Left ventricle myocardium superior (tissue), 1 donor: ENCODE results near the gene LRRC1. TPM values are rescaled to one million over a fixed set of nuclear protein-coding genes. Genes with fewer than 3 reads are reported as not detected.

Experiments used
- total RNA-seq: library from RNA; stranded (reverse); fragmentation: NEBNext Ultra II Directional; extraction: Animal tissue kit (Norgen Biotek cat#: 25700); gene quantifications from one replicate; pipeline ENCODE4 v1.2.1, GENCODE V29; 2021
- donor health status: DM: no; HTN: yes; CAD: no; lungs with severe emphysema.

The LRRC1 gene
- total RNA-seq, 1 donor from 2014 or later: 2.0 TPM

Other genes with a start within 250 kb of the LRRC1 start
- gene GCLC, start 249.9 kb upstream of the LRRC1 start, total RNA-seq: 31.9 TPM
- gene KLHL31, start 129.2 kb upstream of the LRRC1 start, total RNA-seq: 328 TPM